ENCODE data around the gene GREB1.

The GREB1 gene

DNA sequence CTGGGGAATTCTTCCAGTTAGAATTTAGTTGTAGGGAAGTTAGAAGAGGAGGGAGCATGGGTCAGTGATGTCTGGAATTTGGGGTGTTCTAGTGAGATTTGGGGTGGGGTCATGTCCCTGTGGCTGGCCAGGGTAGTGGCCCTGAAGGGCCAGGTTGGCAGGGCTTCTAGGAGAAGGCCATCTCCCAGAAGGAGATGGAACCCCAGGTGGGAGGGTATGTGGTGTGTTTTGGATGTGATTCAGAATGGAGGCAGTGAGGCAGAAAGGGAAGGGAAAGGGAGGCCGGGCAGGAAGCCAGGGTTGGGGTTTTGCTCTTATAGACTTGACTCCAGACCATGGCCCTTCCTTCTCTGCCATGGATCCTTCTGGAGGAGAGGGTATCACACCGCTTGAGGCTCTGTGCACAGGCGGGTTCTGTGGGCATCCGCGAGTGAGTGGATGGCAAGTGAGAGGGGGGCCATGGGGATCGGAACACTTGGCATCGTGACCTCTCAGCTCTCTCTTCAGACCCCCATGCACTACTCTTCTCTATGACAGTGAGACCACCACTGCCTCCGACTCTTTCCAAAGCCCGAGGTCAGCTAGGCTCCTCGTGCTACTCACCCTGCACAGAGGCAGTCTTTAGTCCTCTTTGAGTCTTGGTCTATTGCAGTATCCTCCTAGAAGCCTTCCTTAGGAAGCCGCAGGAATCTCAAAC is 7.3 kb downstream of the GREB1 start:
- no peak for DNase-seq

DNA sequence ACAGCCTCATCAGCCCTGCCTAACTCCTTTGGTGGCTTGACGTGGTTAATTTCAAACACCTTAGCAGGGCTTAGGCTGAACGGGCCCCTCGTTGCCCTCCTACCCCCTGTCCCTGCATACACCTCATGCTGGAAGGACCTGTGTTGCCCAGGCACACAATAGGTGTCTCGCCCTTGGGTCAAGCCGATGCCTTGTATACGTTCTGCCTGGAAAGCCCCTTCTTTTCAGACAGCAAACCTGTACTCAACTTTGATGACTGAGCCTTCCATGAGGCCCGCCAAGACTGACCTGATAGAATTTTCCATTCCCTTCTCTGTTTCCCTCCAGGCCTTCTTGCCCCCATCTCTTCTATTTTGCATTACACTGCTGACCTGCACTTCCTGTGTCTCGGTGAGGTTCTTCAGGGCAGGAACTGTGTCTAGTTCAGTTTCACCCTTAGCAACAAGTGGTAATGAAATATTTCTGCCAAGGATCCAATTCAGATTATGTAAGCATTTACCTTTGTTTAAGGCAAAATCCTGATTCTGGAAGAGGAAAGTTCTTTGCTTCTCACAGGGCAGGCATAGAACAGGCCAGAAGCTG is 7.9 kb downstream of the GREB1 start:
- DNase-seq = no peak

- DNase-seq = peak; percentile 18
Measured at GRCh38 chr2:11542275-11542819, 8.5 kb downstream of the GREB1 start.

GRCh38 chr2:11543337-11544216 is 9.7 kb downstream of the GREB1 start:
- DNase-seq = no peak

DNA sequence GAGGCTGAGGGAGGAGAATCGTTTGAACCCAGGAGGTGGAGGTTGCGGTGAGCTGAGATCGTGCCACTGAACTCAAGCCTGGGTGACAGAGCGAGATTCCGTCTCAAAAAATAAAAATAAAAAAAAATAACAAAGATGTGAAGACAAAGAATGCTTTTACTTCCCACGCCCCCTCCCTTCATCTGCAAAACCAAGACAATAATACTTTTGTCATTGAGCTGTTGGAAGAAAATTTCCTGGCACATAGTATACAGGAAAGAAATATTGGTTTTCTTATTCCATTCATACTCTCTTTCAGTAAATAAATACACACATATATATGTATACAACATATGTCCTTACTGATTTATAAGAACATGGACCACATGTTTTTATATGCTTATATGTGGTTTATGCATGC is 12.2 kb downstream of the GREB1 start:
- no peak for DNase-seq

- DNase-seq = no peak
Measured at GRCh38 chr2:11547912-11548497, 14.2 kb downstream of the GREB1 start.

DNA sequence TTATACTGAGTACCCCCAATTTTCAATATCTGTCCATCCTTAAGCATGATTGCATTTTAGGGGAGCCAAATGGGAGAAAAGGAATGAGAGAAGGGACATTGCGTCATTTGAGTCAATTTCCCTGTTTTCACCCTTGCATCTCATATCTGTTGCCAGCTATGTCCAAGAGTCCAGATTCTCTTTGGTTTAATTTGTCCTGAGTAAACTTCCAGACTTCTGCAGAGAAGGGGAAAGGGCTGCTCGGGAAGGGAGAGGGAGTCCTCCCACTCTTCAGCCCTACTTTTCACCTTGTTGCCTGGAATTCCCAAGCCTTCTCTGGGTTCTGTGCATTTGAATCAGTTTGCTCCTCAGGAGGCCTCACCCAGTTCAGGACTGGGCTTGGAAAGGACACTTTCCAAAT is 16.5 kb downstream of the GREB1 start:
- no peak for DNase-seq

- DNase-seq = no peak
Measured at GRCh38 chr2:11550901-11551568, 17.2 kb downstream of the GREB1 start.

DNA sequence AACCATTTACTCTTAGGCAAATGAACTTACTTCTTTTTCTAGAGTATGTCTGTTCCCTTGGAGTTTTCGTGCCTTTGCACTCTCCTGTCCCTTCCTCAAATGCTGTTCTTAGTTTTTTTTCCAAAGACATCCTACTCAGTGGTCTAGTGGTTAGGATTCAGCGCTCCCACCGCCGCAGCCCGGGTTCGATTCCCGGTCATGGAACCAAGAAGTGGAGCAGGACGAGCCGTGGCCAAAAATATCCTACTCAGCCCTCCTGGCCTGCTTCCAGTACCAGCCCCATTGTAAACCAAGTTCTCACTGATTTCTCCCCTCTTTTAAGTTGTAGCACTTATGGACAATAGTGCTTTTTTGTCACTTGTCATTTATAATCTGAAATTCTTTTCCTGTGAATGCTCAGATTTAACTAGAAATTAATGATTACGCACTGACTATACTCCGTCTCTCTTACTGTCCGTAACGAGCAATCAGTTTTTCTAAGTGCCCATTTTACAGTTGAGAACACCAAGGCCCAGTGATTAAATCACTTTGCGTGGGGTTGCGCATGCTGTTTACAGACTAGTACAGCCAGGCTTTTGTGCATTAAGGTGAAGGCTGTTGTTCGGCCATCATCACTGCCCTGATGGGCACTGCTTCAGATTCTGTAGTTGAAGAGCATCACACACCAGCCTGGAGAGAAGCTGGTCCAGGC is 17.9 kb downstream of the GREB1 start:
- no peak for DNase-seq

DNA sequence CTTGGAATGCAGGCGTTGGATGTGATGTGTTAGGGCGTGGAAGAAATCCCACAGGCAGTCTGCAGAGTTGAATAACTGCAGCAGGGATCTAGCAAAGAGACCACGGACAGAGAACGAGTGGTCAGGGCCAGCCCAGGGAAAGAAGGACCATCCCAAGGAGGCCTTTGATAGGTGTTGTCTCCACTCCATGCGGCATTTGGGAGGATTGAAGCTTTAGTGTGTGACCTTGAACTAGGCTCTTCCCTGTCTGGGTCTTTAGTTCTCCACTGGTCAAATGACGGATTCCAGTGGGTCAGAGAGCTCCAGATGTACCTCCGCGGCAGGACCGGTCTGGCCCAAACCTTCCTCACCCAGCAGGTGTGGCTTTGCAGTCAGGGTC is 18.4 kb downstream of the GREB1 start:
- DNase-seq = no peak

- no peak for DNase-seq
Measured at GRCh38 chr2:11553661-11554398, 20.0 kb downstream of the GREB1 start.

DNA sequence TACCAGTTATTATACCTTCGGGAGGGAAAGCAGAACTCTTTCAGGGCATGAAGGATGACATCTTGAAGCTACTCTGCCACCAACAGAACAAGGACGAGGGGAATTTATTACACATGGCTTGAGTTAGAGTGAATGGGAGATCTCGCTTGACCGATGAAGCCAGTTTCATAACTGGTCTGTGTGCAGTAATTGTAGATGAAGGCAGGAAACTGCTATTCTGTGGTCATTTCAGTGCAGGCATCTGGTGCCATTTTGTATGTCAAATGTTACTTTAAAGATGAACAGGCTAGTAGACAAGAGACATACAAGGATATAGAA is 20.5 kb downstream of the GREB1 start:
- DNase-seq = no peak

- DNase-seq = no peak
Measured at GRCh38 chr2:11556101-11556806, 22.4 kb downstream of the GREB1 start.

DNA sequence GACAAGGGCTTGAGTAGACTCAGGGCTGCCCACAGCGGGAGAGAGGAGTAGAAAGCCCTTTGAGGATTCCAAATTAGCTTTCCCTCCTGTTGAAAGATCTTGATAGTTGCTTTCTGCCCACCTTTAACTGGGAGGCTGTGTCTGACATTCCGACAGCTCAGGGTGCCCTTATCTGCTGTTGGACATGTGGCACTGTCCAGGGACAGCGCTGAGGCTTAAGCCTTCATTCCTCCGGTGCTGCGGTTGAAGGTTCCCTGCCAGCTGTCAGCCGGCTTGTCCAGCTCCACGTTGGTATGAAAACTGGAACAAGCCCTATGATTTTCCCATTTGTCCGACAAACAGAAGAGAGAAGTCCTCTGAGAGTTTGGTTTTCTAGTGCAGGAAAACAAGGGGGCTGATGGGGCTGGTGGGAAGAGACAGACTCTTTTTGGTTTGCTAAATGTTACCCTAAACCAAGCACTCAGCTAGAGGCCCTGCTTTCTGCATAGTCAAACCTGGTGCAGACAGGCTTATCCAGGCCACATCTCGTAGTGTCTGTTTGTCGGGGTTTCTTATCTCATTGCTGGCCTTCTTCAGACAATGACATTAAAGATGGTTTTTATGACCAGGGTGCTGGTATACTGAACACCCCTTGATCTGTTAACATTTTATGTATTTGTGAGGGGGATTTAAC is 24.5 kb downstream of the GREB1 start:
- DNase-seq = no peak

DNA sequence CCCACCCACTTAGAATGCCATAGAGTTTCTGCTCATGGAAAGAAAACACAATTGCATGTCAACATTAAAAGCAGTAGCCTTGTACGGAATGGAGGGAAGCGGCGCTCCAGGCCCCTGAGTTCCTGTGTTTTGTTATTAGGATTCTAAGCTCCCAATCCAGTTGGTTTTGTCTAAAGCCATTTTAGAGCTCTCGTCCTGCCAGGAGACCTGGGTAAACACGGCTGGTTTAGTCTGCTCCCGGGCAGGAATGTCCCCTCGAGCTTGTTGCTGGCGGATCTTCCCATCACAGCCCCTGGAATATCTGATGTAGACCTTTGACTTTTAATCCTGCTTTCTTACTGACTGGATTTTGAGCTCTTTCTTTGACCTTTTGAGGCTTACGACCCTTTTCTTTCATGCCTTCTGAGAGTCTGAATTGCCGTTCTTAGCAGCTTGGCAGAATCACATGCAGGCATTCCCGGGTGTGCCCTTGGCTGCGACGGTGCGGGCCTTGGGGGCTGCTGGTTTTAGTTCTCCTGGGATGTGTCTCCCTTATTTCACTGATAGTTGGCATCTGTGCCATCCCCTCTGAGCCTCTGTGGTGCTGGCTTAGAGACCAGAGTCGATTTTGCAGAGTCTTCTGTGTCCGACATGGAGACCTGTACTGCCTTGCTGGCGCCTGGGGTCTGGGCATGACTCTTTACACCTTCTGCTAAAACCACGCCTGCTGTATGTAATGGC is 25.4 kb downstream of the GREB1 start:
- no peak for DNase-seq

DNA sequence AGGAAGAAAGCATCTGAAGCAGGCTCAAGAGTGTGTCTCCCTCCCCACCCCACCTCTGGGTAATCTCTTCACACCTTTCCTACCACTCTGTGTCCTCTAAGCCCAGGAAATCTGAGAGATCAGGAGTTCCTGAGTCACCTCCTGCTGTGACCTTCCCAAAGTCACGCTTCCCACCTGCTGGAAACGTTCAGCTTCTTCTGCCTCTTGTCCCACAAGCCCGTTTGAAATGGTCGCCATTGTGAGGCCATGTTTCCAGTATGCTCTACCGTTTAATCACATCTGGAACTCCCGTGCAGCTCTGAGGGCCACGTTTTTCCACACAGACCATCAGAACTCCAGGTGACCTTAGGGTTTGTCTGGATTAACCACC is 25.9 kb downstream of the GREB1 start:
- DNase-seq = no peak

DNA sequence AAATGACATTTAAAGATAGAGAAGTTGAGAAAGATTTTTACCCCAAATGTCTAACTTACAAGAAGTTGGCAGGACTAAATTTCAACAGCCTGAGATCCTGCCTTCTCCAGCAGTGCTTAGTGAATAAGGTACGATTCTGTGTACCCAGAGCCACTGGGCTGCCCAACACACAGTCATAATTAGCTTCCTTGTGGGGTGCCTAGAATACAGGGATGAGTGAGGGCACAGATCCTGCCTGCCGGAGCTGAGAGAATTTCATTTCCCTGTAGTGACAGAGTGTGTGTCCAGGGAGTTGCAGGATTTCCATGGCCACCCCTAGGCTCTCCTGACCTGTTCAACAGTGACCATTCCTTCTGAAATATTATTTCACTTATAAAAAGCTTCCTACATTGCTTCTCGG is 27.0 kb downstream of the GREB1 start:
- no peak for DNase-seq

DNA sequence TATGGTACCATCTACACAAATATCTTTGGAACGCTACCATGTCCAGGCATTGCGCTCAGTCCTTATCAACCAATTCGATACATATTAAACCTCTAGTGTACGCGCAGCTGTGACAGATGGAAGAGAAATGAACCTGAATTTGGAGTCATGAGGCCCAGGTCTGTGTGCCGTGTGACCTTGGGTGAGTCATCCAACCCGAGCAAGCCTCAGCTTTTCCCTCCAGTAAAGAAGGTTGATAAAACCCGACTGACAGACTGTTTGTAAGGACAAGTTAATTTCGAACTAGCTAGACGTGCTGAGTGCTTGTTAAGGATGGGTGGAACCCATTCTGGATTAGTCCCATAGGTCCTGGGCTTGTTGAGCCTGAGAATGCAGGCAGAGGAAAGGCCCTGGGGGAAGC is 28.2 kb downstream of the GREB1 start:
- no peak for DNase-seq

- no peak for DNase-seq
Measured at GRCh38 chr2:11562476-11562875, 28.6 kb downstream of the GREB1 start.
